ENCODE measurements around the gene PTPRU. TPM values are rescaled to one million over a fixed set of nuclear protein-coding genes. Genes with fewer than 3 reads are reported as not detected.

Gene PTPRU
- total and polyA plus RNA-seq, 2 experiments from 2014 or later, result 8.0 to 105 TPM

DNA sequence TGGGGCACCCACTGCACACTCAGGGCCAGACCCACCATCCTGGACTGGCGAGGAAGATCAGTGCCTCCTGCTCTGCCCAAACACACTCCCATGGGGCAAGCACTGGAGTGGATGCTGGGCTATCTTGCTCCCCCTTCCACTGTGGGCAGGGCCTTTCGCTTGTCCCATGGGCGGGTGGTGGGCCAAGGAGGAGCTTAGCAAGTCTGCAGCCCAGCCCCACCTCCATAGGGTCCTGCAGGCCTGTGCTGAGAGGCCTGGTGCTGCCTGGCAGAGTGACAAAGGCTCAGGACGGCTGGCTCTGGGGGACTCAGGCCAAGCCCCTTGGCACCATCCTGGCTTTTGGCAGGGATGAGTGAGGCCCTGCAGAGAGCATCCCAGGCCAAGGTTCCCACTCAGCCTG lies 89.4 kb downstream of the PTPRU start (continued):
- TF ChIP-seq ZNF331 (CRISPR knock-in tag; IDR thresholded peaks at IDR 0.05; ENCODE audit: low read depth), result no peak
- TF ChIP-seq CREB1 (CRISPR knock-in tag; IDR thresholded peaks at IDR 0.05; ENCODE audit: low read depth), result no peak
- no peak for TF ChIP-seq ZNF114 (CRISPR knock-in tag; IDR thresholded peaks at IDR 0.05)
- no peak for TF ChIP-seq JUNB (IDR thresholded peaks at IDR 0.05; ENCODE audit: unreplicated experiment)
- TF ChIP-seq EZH2 (IDR thresholded peaks at IDR 0.05; ENCODE audit: low read depth, unreplicated experiment), result no peak
- TF ChIP-seq NANOG (IDR thresholded peaks at IDR 0.05; ENCODE audit: borderline replicate concordance), result no peak

DNA sequence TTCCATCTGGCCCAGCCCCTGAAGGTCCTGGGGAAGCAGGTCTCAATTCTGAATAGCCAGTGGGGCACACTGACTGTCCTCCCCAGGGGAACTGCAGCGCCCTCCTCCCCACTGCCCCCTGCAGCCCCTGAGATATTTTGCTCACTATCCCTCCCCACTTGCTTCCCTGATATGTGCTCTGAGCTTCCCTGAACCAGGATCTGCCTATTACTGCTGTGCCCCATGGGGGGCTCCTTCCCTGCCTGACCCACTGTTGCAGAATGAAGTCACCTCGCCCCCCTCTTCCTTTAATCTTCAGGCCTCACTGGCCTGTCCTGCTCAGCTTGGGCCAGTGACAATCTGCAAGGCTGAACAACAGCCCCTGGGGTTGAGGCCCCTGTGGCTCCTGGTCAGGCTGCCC lies 89.8 kb downstream of the PTPRU start:
- Mint-ChIP-seq H3K4me3 (peak overlapping the region; percentile 21; the same call in 1 of the 3 replicates), H3K27me3 (ENCODE audit: insufficient read depth, low read depth, poor library complexity) (peaks cover 8% of the 10 kb centered on the region), H3K4me1 (peaks cover 17% of the 10 kb centered on the region), H3K36me3 (ENCODE audit: low read depth) (peaks cover 3% of the 10 kb centered on the region; the same call in 2 of the 3 replicates), H3K9me3 (no peaks in the 10 kb centered on the region), H3K27ac (no peak overlapping the region)
- Histone ChIP-seq H3K27ac (ENCODE audit: low read depth) (no peak overlapping the region), H4K20me1 (replicated peaks; ENCODE audit: insufficient read depth) (no peaks in the 10 kb centered on the region), H3K27me3 (ENCODE audit: insufficient read depth) (no peaks in the 10 kb centered on the region), H3K4me3 (no peak overlapping the region), H3K79me2 (replicated peaks; ENCODE audit: insufficient read depth) (no peaks in the 10 kb centered on the region), H3F3A (replicated peaks; ENCODE audit: low read depth) (no peaks in the 10 kb centered on the region), H3K36me3 (ENCODE audit: insufficient read depth) (no peaks in the 10 kb centered on the region), H3K4me2 (no peak overlapping the region), H3K4me1 (ENCODE audit: insufficient read depth) (peaks cover 5% of the 10 kb centered on the region), H2AFZ (no peak overlapping the region), H3K9me2 (ENCODE audit: insufficient read depth) (no peaks in the 10 kb centered on the region)
- DNase-seq (ENCODE audit: low spot score) (no peak), ATAC-seq (no peak)
- no peak for TF ChIP-seq POLR2AphosphoS5 (IDR thresholded peaks at IDR 0.05; ENCODE audit: low read depth)
- no peak for TF ChIP-seq ZNF114 (CRISPR knock-in tag; IDR thresholded peaks at IDR 0.05)
- TF ChIP-seq JUNB (IDR thresholded peaks at IDR 0.05; ENCODE audit: unreplicated experiment), result no peak
- TF ChIP-seq, protein P1, sequence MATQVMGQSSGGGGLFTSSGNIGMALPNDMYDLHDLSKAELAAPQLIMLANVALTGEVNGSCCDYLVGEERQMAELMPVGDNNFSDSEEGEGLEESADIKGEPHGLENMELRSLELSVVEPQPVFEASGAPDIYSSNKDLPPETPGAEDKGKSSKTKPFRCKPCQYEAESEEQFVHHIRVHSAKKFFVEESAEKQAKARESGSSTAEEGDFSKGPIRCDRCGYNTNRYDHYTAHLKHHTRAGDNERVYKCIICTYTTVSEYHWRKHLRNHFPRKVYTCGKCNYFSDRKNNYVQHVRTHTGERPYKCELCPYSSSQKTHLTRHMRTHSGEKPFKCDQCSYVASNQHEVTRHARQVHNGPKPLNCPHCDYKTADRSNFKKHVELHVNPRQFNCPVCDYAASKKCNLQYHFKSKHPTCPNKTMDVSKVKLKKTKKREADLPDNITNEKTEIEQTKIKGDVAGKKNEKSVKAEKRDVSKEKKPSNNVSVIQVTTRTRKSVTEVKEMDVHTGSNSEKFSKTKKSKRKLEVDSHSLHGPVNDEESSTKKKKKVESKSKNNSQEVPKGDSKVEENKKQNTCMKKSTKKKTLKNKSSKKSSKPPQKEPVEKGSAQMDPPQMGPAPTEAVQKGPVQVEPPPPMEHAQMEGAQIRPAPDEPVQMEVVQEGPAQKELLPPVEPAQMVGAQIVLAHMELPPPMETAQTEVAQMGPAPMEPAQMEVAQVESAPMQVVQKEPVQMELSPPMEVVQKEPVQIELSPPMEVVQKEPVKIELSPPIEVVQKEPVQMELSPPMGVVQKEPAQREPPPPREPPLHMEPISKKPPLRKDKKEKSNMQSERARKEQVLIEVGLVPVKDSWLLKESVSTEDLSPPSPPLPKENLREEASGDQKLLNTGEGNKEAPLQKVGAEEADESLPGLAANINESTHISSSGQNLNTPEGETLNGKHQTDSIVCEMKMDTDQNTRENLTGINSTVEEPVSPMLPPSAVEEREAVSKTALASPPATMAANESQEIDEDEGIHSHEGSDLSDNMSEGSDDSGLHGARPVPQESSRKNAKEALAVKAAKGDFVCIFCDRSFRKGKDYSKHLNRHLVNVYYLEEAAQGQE (IDR thresholded peaks at IDR 0.05; ENCODE audit: unreplicated experiment), result no peak
- TF ChIP-seq, protein P2, sequence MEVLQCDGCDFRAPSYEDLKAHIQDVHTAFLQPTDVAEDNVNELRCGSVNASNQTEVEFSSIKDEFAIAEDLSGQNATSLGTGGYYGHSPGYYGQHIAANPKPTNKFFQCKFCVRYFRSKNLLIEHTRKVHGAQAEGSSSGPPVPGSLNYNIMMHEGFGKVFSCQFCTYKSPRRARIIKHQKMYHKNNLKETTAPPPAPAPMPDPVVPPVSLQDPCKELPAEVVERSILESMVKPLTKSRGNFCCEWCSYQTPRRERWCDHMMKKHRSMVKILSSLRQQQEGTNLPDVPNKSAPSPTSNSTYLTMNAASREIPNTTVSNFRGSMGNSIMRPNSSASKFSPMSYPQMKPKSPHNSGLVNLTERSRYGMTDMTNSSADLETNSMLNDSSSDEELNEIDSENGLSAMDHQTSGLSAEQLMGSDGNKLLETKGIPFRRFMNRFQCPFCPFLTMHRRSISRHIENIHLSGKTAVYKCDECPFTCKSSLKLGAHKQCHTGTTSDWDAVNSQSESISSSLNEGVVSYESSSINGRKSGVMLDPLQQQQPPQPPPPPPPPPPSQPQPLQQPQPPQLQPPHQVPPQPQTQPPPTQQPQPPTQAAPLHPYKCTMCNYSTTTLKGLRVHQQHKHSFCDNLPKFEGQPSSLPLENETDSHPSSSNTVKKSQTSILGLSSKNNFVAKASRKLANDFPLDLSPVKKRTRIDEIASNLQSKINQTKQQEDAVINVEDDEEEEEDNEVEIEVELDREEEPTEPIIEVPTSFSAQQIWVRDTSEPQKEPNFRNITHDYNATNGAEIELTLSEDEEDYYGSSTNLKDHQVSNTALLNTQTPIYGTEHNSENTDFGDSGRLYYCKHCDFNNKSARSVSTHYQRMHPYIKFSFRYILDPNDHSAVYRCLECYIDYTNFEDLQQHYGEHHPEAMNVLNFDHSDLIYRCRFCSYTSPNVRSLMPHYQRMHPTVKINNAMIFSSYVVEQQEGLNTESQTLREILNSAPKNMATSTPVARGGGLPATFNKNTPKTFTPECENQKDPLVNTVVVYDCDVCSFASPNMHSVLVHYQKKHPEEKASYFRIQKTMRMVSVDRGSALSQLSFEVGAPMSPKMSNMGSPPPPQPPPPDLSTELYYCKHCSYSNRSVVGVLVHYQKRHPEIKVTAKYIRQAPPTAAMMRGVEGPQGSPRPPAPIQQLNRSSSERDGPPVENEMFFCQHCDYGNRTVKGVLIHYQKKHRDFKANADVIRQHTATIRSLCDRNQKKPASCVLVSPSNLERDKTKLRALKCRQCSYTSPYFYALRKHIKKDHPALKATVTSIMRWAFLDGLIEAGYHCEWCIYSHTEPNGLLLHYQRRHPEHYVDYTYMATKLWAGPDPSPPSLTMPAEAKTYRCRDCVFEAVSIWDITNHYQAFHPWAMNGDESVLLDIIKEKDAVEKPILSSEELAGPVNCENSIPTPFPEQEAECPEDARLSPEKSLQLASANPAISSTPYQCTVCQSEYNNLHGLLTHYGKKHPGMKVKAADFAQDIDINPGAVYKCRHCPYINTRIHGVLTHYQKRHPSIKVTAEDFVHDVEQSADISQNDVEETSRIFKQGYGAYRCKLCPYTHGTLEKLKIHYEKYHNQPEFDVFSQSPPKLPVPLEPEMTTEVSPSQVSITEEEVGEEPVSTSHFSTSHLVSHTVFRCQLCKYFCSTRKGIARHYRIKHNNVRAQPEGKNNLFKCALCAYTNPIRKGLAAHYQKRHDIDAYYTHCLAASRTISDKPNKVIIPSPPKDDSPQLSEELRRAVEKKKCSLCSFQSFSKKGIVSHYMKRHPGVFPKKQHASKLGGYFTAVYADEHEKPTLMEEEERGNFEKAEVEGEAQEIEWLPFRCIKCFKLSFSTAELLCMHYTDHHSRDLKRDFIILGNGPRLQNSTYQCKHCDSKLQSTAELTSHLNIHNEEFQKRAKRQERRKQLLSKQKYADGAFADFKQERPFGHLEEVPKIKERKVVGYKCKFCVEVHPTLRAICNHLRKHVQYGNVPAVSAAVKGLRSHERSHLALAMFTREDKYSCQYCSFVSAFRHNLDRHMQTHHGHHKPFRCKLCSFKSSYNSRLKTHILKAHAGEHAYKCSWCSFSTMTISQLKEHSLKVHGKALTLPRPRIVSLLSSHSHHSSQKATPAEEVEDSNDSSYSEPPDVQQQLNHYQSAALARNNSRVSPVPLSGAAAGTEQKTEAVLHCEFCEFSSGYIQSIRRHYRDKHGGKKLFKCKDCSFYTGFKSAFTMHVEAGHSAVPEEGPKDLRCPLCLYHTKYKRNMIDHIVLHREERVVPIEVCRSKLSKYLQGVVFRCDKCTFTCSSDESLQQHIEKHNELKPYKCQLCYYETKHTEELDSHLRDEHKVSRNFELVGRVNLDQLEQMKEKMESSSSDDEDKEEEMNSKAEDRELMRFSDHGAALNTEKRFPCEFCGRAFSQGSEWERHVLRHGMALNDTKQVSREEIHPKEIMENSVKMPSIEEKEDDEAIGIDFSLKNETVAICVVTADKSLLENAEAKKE (CRISPR knock-in tag; IDR thresholded peaks at IDR 0.05), result no peak
- TF ChIP-seq CREB1 (CRISPR knock-in tag; IDR thresholded peaks at IDR 0.05; ENCODE audit: low read depth), result no peak
- no peak for TF ChIP-seq EZH2phosphoT487 (IDR thresholded peaks at IDR 0.05; ENCODE audit: unreplicated experiment)
- TF ChIP-seq ZNF331 (CRISPR knock-in tag; IDR thresholded peaks at IDR 0.05; ENCODE audit: low read depth), result no peak
- no peak for TF ChIP-seq NANOG (IDR thresholded peaks at IDR 0.05; ENCODE audit: borderline replicate concordance)
- no peak for TF ChIP-seq STAT1 (IDR thresholded peaks at IDR 0.05; ENCODE audit: unreplicated experiment)
- TF ChIP-seq, protein P3, sequence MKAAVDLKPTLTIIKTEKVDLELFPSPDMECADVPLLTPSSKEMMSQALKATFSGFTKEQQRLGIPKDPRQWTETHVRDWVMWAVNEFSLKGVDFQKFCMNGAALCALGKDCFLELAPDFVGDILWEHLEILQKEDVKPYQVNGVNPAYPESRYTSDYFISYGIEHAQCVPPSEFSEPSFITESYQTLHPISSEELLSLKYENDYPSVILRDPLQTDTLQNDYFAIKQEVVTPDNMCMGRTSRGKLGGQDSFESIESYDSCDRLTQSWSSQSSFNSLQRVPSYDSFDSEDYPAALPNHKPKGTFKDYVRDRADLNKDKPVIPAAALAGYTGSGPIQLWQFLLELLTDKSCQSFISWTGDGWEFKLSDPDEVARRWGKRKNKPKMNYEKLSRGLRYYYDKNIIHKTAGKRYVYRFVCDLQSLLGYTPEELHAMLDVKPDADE (IDR thresholded peaks at IDR 0.05), result no peak
- TF ChIP-seq, protein P4, sequence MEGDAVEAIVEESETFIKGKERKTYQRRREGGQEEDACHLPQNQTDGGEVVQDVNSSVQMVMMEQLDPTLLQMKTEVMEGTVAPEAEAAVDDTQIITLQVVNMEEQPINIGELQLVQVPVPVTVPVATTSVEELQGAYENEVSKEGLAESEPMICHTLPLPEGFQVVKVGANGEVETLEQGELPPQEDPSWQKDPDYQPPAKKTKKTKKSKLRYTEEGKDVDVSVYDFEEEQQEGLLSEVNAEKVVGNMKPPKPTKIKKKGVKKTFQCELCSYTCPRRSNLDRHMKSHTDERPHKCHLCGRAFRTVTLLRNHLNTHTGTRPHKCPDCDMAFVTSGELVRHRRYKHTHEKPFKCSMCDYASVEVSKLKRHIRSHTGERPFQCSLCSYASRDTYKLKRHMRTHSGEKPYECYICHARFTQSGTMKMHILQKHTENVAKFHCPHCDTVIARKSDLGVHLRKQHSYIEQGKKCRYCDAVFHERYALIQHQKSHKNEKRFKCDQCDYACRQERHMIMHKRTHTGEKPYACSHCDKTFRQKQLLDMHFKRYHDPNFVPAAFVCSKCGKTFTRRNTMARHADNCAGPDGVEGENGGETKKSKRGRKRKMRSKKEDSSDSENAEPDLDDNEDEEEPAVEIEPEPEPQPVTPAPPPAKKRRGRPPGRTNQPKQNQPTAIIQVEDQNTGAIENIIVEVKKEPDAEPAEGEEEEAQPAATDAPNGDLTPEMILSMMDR (conservative IDR thresholded peaks at IDR 0.05; ENCODE audit: low read depth in 2 of 2), result no peak
- no peak for TF ChIP-seq EZH2 (IDR thresholded peaks at IDR 0.05; ENCODE audit: low read depth, unreplicated experiment)

All from GM23338 (cell line).